Stomach smooth muscle (tissue), 2 donors: Measurements from ENCODE around the gene TGM2.

Experiments
- H3K27ac ChIP-seq: one replicate; pipeline ENCODE4 v1.7.0; 2013; ENCODE audit warnings: mild to moderate bottlenecking, low read length, inconsistent platforms
- H3K27me3 ChIP-seq, 2 donors: one replicate each; pipeline ENCODE4 v1.7.0; 2013; ENCODE audit warnings: low read length in 2 of 2; ENCODE audit not compliant: insufficient read depth in 2 of 2, control insufficient read depth in 1 of 2
- H3K36me3 ChIP-seq, 2 donors: one replicate each; pipeline ENCODE4 v1.7.0; 2013; ENCODE audit warnings: low read length in 2 of 2; ENCODE audit not compliant: control insufficient read depth in 2 of 2, insufficient read depth in 2 of 2
- H3K4me1 ChIP-seq: one replicate; pipeline ENCODE4 v1.7.0; 2013; ENCODE audit warnings: low read length; ENCODE audit not compliant: control insufficient read depth, insufficient read depth
- H3K4me3 ChIP-seq, 2 donors: one replicate each; pipeline ENCODE4 v1.7.0; 2013; ENCODE audit warnings: low read length in 2 of 2
- H3K9ac ChIP-seq, 2 donors: one replicate each; pipeline ENCODE4 v1.7.0; 2013; ENCODE audit warnings: low read length in 2 of 2, mild to moderate bottlenecking in 1 of 2
- H3K9me3 ChIP-seq, 2 donors: one replicate each; pipeline ENCODE4 v1.7.0; 2013; ENCODE audit warnings: low read length in 2 of 2; ENCODE audit not compliant: control insufficient read depth in 2 of 2
- donor health status: healthy.
- donor health status: Pancreatic carcinoma.

Gene TGM2

GRCh38 chr20:38208088-38208487, 43.0 kb upstream of the TGM2 start:
- no peak overlapping the region for H3K27ac ChIP-seq
- no peaks in the 10 kb centered on the region for H3K36me3 ChIP-seq
- peaks cover 14% of the 10 kb centered on the region for H3K4me1 ChIP-seq
- no peaks in the 10 kb centered on the region for H3K9me3 ChIP-seq
- H3K27me3 ChIP-seq, result no peaks in the 10 kb centered on the region
- H3K4me3 ChIP-seq, result no peak overlapping the region
- no peak overlapping the region for H3K9ac ChIP-seq

- Histone ChIP-seq H3K9ac (no peak overlapping the region), H3K27ac (no peak overlapping the region), H3K9me3 (no peaks in the 10 kb centered on the region), H3K36me3 (no peaks in the 10 kb centered on the region), H3K4me3 (no peak overlapping the region), H3K27me3 (no peaks in the 10 kb centered on the region), H3K4me1 (peaks cover 12% of the 10 kb centered on the region)
Observed at GRCh38 chr20:38207621-38208020, 42.6 kb upstream of the TGM2 start.

GRCh38 chr20:38205001-38205400, 39.9 kb upstream of the TGM2 start:
- Histone ChIP-seq H3K4me3 (no peak overlapping the region), H3K9ac (no peak overlapping the region), H3K4me1 (peaks cover 3% of the 10 kb centered on the region), H3K9me3 (no peaks in the 10 kb centered on the region), H3K27ac (no peak overlapping the region), H3K36me3 (no peaks in the 10 kb centered on the region), H3K27me3 (no peaks in the 10 kb centered on the region)

DNA sequence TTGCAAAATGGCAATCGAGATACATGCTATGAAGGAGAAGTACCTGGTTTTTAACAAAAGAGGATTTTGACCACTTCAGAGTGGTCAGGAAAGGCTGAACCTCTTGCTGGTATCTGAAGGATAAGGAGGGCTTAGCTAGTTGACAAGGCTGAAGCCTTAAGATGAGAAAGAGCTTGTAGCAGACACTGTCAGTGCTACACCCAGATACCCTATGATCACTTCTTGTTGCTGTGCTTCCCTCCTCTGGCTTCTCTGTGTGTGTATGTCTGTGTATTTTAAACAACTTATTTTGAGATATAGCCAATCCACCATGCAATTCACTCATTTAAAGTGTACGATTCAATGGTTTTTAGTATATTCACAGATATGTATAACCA, 38.9 kb upstream of the TGM2 start:
- H3K9me3 ChIP-seq, result no peaks in the 10 kb centered on the region
- H3K36me3 ChIP-seq, result no peaks in the 10 kb centered on the region
- no peaks in the 10 kb centered on the region for H3K27me3 ChIP-seq
- no peak overlapping the region for H3K9ac ChIP-seq
- H3K27ac ChIP-seq, result no peak overlapping the region
- H3K4me3 ChIP-seq, result no peak overlapping the region
- H3K4me1 ChIP-seq, result peaks cover 1% of the 10 kb centered on the region

- Histone ChIP-seq H3K36me3 (no peaks in the 10 kb centered on the region), H3K9me3 (no peaks in the 10 kb centered on the region), H3K4me1 (no peaks in the 10 kb centered on the region), H3K4me3 (no peak overlapping the region), H3K27ac (no peak overlapping the region), H3K27me3 (no peaks in the 10 kb centered on the region), H3K9ac (no peak overlapping the region)
Observed at GRCh38 chr20:38203337-38203980, 38.4 kb upstream of the TGM2 start.

DNA sequence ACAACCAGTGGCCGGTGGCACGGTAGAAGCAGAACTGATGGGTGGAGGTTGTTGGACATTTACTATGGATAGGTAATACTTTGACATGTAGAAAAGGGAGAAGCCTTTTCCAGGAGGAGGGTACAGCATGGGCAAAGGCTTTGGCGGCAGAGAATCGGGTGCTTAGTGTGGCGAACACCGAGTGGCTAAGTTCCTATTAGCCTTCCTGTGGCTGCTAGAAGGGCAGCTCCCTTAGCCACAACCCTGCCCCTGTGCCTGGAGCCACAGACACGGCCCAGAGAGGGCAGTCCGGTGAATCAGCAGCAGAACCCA, 37.9 kb upstream of the TGM2 start:
- H3K4me1 ChIP-seq, result no peaks in the 10 kb centered on the region
- H3K9ac ChIP-seq, result no peak overlapping the region
- H3K9me3 ChIP-seq, result no peaks in the 10 kb centered on the region
- no peak overlapping the region for H3K27ac ChIP-seq
- no peaks in the 10 kb centered on the region for H3K36me3 ChIP-seq
- no peaks in the 10 kb centered on the region for H3K27me3 ChIP-seq
- no peak overlapping the region for H3K4me3 ChIP-seq

DNA sequence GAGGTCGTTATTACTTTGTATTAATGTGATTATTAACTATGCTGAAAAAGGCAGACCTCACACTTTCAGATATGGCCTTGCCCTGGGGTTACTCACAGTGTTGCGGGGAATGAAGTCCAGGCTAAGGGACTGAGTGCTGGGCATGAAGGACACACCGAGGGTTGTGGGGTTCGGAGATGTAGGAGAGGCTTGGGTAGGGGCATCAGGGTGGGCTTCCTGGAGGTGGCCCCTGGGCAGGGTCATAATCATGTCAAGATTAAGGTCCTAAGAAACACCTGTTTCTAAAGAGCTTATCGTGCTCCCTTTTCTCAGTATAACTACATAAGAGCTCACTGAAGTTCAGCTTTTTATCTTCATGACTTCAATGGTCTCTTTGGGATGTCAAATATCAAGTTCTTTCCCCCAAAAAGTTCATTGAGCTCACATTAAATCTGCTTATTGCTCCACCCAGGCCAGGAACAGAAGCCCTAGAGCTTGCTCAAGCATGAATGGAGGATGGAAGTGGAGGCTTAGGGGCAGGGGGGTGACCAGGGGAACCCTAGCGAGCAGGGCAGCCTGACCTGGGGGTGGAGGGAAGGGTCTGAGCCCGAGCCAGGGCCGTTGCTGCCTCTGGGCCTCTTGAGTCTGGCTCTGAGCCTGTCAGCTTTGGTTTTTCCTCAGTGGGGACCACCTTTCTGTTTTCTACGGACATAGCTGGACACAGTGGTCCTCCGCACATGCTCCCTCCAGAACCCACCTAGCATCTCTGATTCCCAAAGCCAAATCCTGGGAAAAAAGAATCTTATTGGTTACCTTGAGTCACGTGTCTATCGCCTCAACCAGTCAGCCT, 37.3 kb upstream of the TGM2 start:
- Histone ChIP-seq H3K27me3 (no peaks in the 10 kb centered on the region), H3K4me1 (no peaks in the 10 kb centered on the region), H3K4me3 (no peak overlapping the region), H3K9me3 (no peaks in the 10 kb centered on the region), H3K36me3 (no peaks in the 10 kb centered on the region), H3K9ac (no peak overlapping the region), H3K27ac (no peak overlapping the region)

DNA sequence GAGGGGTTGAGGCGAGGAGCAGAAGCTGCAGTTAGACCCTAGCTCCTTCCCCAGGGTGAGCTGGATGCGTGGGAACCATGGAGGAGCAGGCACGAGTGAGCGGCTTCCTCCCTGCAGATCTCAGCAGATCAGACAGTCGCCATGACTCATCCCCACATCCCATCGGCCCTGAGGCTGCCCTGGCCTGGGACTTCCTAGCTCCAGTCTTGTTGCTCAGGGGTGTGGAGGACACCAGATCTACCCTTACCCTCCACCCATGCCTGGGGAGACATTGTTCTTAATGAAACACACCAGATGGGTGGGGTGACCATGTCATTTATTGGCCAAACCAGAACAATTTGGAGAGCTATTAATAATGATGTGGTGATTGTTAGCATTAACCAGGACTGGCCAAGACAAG, 36.3 kb upstream of the TGM2 start:
- no peaks in the 10 kb centered on the region for H3K27me3 ChIP-seq

DNA sequence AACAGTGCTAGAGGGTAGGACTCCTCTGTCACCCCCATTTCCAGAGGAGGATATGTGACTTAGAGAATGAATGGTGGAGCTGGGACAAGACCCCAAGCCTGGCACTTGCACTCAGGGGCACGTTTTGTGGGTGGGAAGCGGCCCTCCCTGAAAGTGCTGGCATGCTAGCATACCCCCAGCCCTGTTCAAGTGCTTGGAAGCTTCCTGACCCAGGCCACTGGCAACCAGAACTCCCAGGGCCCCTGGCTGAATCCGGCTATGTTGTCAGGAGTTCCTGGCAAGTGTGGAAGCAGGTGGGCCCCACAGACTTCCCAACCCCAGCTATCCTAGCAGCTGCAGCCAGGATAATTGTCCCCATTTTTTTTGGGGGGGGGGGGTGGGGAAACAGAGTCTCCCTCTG, 35.6 kb upstream of the TGM2 start:
- Histone ChIP-seq H3K9ac (no peak overlapping the region), H3K27me3 (no peaks in the 10 kb centered on the region), H3K4me1 (peaks cover 8% of the 10 kb centered on the region), H3K36me3 (no peaks in the 10 kb centered on the region), H3K4me3 (no peak overlapping the region), H3K9me3 (no peaks in the 10 kb centered on the region), H3K27ac (no peak overlapping the region)

More for the DNA sequence above, 36.3 kb upstream of the TGM2 start:
- H3K9ac ChIP-seq, result no peak overlapping the region
- no peak overlapping the region for H3K4me3 ChIP-seq
- peaks cover 5% of the 10 kb centered on the region for H3K4me1 ChIP-seq
- H3K36me3 ChIP-seq, result no peaks in the 10 kb centered on the region
- H3K27ac ChIP-seq, result no peak overlapping the region
- H3K9me3 ChIP-seq, result no peaks in the 10 kb centered on the region

DNA sequence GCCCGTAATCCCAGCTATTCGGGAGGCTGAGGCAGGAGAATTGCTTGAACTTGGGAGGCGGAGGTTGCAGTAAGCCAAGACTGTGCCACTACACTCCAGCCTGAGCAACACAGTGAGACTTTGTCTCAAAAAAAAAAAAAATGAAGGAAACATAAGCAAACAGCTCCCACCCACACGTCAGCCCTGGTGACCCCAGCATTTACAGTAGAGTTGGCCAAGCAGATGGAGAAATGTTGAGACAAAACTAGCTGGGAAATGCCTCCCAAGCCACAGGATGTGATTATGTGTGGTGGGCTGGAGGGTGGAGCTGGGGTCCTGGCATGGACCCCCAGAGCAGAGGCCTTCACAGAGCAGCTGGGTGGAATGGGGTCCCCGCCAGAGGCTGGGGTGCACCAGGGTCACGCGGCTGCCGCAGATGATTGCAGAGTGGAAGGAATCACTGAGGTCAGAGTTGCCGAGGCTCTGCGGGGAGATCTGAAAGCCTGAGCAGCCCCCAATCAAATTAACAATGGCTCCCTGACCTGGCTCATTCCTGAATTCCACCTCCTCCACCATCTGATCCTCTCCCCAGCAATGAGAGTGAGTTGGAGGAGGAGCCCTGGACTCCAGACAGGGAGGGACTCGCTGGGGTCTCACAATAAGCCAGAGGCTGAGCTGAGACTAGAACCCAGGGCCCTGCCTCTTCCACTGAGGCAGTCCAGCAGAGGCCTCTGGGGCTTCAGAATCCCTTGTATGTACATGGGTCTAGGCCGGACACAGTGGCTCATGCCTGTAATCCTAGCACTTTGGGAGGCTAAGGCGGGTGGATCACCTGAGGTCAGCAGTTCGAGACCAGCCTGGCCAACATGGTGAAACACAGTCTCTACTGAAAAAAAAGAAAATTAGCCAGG, 34.7 kb upstream of the TGM2 start:
- Histone ChIP-seq H3K27ac (no peak overlapping the region), H3K27me3 (no peaks in the 10 kb centered on the region), H3K4me1 (peaks cover 8% of the 10 kb centered on the region), H3K9ac (no peak overlapping the region), H3K9me3 (no peaks in the 10 kb centered on the region), H3K36me3 (no peaks in the 10 kb centered on the region), H3K4me3 (no peak overlapping the region)
